HG03045 (cell line): ENCODE measurements around the gene ABCA1.

Source experiments
- ATAC-seq: cut with Tn5 transposase; IDR thresholded peaks from one replicate; pipeline ENCODE4 v1.9.1; 2021; ENCODE audit warnings: mild to moderate bottlenecking, moderate library complexity; ENCODE audit not compliant: unreplicated experiment

The ABCA1 gene

GRCh38 chr9:104850786-104851545 is 77.0 kb downstream of the ABCA1 start:
- ATAC-seq: no peak

GRCh38 chr9:104849023-104849422 is 78.9 kb downstream of the ABCA1 start:
- no peak for ATAC-seq

- no peak for ATAC-seq
Measured at GRCh38 chr9:104844710-104845109, 83.2 kb downstream of the ABCA1 start.

GRCh38 chr9:104843644-104844240 is 84.2 kb downstream of the ABCA1 start:
- no peak for ATAC-seq

GRCh38 chr9:104842698-104843097 is 85.3 kb downstream of the ABCA1 start:
- no peak for ATAC-seq

GRCh38 chr9:104841601-104842141 is 86.3 kb downstream of the ABCA1 start:
- ATAC-seq: no peak

GRCh38 chr9:104838958-104839357 is 89.0 kb downstream of the ABCA1 start:
- no peak for ATAC-seq

GRCh38 chr9:104836767-104837166 is 91.2 kb downstream of the ABCA1 start:
- ATAC-seq: no peak

GRCh38 chr9:104836235-104836634 is 91.7 kb downstream of the ABCA1 start:
- ATAC-seq: no peak

- ATAC-seq: no peak
Measured at GRCh38 chr9:104835161-104835560, 92.8 kb downstream of the ABCA1 start.

GRCh38 chr9:104833696-104834095 is 94.3 kb downstream of the ABCA1 start:
- no peak for ATAC-seq

- ATAC-seq: no peak
Measured at GRCh38 chr9:104831681-104832080, 96.3 kb downstream of the ABCA1 start.

GRCh38 chr9:104826911-104827310 is 101.0 kb downstream of the ABCA1 start:
- no peak for ATAC-seq

GRCh38 chr9:104826079-104826775 is 101.7 kb downstream of the ABCA1 start:
- ATAC-seq: no peak

GRCh38 chr9:104820336-104820735 is 107.6 kb downstream of the ABCA1 start:
- ATAC-seq: no peak

GRCh38 chr9:104819033-104819432 is 108.9 kb downstream of the ABCA1 start:
- ATAC-seq: no peak

- ATAC-seq: no peak
Measured at GRCh38 chr9:104817437-104817836, 110.5 kb downstream of the ABCA1 start.

GRCh38 chr9:104815851-104816565 is 111.9 kb downstream of the ABCA1 start:
- no peak for ATAC-seq

GRCh38 chr9:104810421-104811339 is 117.3 kb downstream of the ABCA1 start:
- no peak for ATAC-seq

GRCh38 chr9:104808035-104808614 is 119.8 kb downstream of the ABCA1 start:
- no peak for ATAC-seq
